Esophagus squamous epithelium (tissue), 4 donors: ENCODE data around the gene SLC6A9.

Experiments
- POLR2A ChIP-seq, 4 donors: fragments of 450-650 bp; IDR thresholded peaks; one replicate each; pipeline ENCODE4 v1.6.1; 2017; ENCODE audit warnings: antibody characterized with exemption in 4 of 4, mild to moderate bottlenecking in 4 of 4, moderate library complexity in 3 of 4
- TF ChIP-seq, protein P1 (sequence below), 6 experiments: fragments of 450-650 bp in 4 of 6; fragments of 200-600 bp in 2 of 6; sonication (generic) in 2 of 6; IDR thresholded peaks; one replicate each; pipeline ENCODE4 v1.5.1; 2016 to 2019; ENCODE audit warnings: antibody characterized with exemption in 6 of 6, mild to moderate bottlenecking in 4 of 6, moderate library complexity in 4 of 6

DNA sequence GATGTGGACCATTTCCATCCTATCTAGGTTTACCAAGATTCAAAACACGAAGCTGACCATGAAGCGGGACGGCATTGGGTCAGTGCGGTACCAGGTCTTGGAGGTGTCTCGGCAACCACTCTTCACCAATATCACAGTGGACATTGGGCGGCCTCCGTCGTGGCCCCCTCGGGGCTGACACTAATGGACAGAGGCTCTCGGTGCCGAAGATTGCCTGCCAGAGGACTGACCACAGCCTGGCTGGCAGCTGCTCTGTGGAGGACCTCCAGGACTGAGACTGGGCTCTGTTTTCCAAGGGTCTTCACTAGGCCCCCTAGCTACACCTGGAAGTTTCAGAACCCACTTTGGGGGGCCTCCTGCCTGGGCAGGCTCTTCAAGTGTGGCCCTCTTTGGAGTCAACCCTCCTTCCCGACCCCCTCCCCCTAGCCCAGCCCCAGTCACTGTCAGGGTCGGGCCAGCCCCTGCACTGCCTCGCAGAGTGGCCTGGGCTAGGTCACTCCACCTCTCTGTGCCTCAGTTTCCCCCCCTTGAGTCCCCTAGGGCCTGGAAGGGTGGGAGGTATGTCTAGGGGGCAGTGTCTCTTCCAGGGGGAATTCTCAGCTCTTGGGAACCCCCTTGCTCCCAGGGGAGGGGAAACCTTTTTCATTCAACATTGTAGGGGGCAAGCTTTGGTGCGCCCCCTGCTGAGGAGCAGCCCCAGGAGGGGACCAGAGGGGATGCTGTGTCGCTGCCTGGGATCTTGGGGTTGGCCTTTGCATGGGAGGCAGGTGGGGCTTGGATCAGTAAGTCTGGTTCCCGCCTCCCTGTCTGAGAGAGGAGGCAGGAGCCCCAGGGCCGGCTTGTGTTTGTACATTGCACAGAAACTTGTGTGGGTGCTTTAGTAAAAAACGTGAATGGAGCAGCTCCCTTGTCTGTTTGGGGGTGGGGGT, 40.7 kb downstream of the SLC6A9 start:
- TF ChIP-seq, protein P1, sequence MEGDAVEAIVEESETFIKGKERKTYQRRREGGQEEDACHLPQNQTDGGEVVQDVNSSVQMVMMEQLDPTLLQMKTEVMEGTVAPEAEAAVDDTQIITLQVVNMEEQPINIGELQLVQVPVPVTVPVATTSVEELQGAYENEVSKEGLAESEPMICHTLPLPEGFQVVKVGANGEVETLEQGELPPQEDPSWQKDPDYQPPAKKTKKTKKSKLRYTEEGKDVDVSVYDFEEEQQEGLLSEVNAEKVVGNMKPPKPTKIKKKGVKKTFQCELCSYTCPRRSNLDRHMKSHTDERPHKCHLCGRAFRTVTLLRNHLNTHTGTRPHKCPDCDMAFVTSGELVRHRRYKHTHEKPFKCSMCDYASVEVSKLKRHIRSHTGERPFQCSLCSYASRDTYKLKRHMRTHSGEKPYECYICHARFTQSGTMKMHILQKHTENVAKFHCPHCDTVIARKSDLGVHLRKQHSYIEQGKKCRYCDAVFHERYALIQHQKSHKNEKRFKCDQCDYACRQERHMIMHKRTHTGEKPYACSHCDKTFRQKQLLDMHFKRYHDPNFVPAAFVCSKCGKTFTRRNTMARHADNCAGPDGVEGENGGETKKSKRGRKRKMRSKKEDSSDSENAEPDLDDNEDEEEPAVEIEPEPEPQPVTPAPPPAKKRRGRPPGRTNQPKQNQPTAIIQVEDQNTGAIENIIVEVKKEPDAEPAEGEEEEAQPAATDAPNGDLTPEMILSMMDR (IDR thresholded peaks at IDR 0.05) = no peak
- TF ChIP-seq POLR2A (IDR thresholded peaks at IDR 0.05) = no peak
